ENCODE measurements around the gene DLGAP4. TPM values are rescaled to one million over a fixed set of nuclear protein-coding genes. Genes with fewer than 3 reads are reported as not detected.

The DLGAP4 gene
- total and polyA plus RNA-seq, 9 donors, result 18.2 to 75.9 (median 53.1) TPM

DNA sequence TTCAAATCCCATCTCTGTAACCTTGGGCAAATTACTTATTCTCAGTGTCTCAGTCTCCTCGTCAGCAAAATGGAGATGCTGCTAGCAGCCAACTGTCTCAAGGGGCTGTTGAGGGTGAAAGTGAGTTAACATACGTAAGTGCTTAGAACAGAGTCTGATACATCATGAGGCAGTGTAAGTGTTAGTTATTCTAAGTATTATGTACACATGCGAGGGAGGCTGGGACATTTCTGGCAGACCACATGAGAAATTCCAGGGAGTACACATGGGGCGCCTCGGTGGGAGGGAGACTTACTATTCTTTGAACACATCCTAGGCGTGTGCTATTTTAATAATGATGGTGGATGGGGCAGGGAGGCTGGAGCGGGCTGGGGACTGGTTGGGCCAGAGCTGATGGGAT lies 99.1 kb downstream of the DLGAP4 start:
- intact Hi-C loops (cut with DNase I), result loop anchor here in 1 of 4 donors (5.0 kb wide), 1 partner anchor 1022 kb away; no protein-coding TSS in a partner anchor

DNA sequence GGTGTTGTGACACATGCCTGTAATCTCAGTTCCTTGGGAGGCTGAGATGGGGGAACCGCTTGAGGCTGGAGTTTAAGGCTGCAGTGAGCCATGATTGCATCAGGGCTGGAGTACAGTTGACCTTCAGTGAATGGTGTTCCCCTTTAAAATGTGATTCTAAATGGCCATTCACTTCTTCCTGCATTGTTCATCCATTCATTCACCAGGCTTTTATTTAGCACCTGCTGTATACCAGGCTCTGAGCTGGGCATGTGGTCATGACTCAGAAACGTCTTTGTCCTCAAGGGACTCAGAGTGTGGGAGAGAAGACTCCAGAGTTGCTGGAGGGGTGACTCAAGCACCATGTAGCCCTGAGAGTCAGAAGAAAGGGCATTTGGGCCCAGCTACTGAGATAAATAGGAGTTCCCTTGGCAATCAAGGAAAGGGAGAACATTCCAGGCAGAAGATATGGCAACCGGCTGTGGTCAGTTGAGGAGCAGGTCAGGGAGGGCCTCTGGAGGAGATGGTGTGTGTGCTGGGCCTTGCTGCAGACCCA lies 101.1 kb downstream of the DLGAP4 start:
- no peak overlapping the region for H3K4me3 ChIP-seq

More for the DNA sequence above, 99.1 kb downstream of the DLGAP4 start:
- Histone ChIP-seq H3K4me3 (no peak overlapping the region), H3K36me3 (no peaks in the 10 kb centered on the region), H3K27ac (no peak overlapping the region), H3K27me3 (no peaks in the 10 kb centered on the region), H3K4me1 (ENCODE audit: insufficient read depth) (peaks cover 1% of the 10 kb centered on the region), H3K9me3 (no peaks in the 10 kb centered on the region)
- TF ChIP-seq POLR2A (IDR thresholded peaks at IDR 0.05), result no peak
- TF ChIP-seq EP300 (IDR thresholded peaks at IDR 0.05), result no peak
- TF ChIP-seq, protein P1, sequence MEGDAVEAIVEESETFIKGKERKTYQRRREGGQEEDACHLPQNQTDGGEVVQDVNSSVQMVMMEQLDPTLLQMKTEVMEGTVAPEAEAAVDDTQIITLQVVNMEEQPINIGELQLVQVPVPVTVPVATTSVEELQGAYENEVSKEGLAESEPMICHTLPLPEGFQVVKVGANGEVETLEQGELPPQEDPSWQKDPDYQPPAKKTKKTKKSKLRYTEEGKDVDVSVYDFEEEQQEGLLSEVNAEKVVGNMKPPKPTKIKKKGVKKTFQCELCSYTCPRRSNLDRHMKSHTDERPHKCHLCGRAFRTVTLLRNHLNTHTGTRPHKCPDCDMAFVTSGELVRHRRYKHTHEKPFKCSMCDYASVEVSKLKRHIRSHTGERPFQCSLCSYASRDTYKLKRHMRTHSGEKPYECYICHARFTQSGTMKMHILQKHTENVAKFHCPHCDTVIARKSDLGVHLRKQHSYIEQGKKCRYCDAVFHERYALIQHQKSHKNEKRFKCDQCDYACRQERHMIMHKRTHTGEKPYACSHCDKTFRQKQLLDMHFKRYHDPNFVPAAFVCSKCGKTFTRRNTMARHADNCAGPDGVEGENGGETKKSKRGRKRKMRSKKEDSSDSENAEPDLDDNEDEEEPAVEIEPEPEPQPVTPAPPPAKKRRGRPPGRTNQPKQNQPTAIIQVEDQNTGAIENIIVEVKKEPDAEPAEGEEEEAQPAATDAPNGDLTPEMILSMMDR (IDR thresholded peaks at IDR 0.05), result no peak
- WGBS, 3 donors, result 34 to 40% (median 39%) methylated on average over 7 of the region's 7 CpGs
- DNase-seq, result no peak

DNA sequence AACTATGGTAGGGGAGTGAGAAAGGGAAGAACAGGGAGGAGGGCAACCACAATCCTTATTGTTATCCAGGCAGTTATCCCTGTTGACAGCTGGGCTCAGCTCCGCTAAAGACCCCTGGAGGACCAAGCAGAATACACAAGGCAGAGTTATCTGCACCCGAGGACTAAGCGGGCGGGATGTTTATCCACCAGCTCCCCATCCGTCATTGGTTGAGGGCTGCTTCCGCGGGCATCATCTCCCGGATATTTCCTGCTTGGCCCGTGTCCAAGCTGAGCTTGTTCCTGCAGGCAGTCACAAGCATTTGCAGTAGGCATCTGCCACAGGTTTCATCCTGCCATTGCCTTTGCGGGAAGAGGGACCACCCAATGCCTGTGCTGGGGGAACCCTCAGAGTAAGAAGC lies 102.1 kb downstream of the DLGAP4 start:
- Histone ChIP-seq H3K36me3 (no peaks in the 10 kb centered on the region), H3K27ac (no peak overlapping the region), H3K9me3 (no peaks in the 10 kb centered on the region), H3K27me3 (no peaks in the 10 kb centered on the region), H3K4me3 (no peak overlapping the region), H3K4me1 (ENCODE audit: insufficient read depth) (no peaks in the 10 kb centered on the region)
- intact Hi-C loops (cut with DNase I), result loop anchor here in 1 of 4 donors (5.0 kb wide), 1 partner anchor 1019 kb away; no protein-coding TSS in a partner anchor
- TF ChIP-seq EP300 (IDR thresholded peaks at IDR 0.05), result no peak
- TF ChIP-seq, protein P1 (IDR thresholded peaks at IDR 0.05), result no peak
- DNase-seq, result no peak
- WGBS, 3 donors, result 28 to 34% (median 30%) methylated on average over 10 of the region's 10 CpGs

More for the DNA sequence above, 101.1 kb downstream of the DLGAP4 start:
- TF ChIP-seq, protein P1 (IDR thresholded peaks at IDR 0.05), result no peak
- TF ChIP-seq POLR2A (IDR thresholded peaks at IDR 0.05), result no peak
- TF ChIP-seq EP300 (IDR thresholded peaks at IDR 0.05), result no peak
- H3K27ac ChIP-seq, result no peak overlapping the region
- no peak for DNase-seq
- no peaks in the 10 kb centered on the region for H3K27me3 ChIP-seq
- H3K9me3 ChIP-seq, result no peaks in the 10 kb centered on the region
- intact Hi-C loops (cut with DNase I), result loop anchor here in 1 of 4 donors (5.0 kb wide), 1 partner anchor 1020 kb away; no protein-coding TSS in a partner anchor
- no peaks in the 10 kb centered on the region for H3K36me3 ChIP-seq
- no peaks in the 10 kb centered on the region for H3K4me1 ChIP-seq (ENCODE audit: insufficient read depth)
- 60 to 70% (median 69%) methylated on average over 3 of the region's 3 CpGs for WGBS, 3 donors

DNA sequence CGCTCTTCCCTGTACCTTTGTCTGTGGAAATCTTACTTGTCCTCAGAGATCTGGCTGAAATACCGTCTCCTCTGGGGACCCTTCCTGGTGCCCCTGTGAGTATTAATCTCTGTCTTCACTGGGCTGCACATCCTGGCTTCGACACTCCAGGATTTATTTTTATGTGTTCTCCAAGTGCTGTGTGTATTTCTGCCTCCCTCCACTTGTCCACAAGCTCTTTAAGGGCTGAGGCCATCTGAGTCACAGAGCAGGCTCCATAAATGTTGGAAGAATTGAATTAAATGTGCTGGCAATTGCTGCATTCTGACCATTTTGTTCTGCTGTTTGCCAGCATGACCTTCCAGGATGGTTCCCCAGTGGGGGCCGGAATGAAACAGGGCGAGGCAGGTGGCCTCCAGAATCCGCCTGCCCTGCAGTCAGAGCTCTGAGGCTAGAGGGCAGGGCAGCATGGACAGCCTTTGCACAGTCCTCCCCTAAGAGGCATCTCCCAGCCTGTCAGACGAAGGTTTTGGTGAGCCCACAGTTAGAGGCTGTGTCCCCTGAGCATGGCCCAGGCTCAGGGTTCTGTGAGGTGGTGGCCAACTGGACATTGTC lies 105.8 kb downstream of the DLGAP4 start:
- DNase-seq, result no peak
- H3K27ac ChIP-seq, result no peak overlapping the region
- no peak for TF ChIP-seq EP300 (IDR thresholded peaks at IDR 0.05)
- TF ChIP-seq, protein P1 (IDR thresholded peaks at IDR 0.05), result no peak
- TF ChIP-seq POLR2A (IDR thresholded peaks at IDR 0.05), result no peak
- no peak overlapping the region for H3K4me3 ChIP-seq
- WGBS, 3 donors, result 72 to 76% (median 76%) methylated on average over 7 of the region's 7 CpGs
- intact Hi-C loops (cut with DNase I), result no loop called here
- H3K9me3 ChIP-seq, result no peaks in the 10 kb centered on the region
- no peaks in the 10 kb centered on the region for H3K4me1 ChIP-seq (ENCODE audit: insufficient read depth)
- H3K27me3 ChIP-seq, result no peaks in the 10 kb centered on the region
- no peaks in the 10 kb centered on the region for H3K36me3 ChIP-seq

All from ovary (tissue), 9 donors.